Activated T-cell treated with anti-CD3 and anti-CD28 coated beads, Interleukin-2, amount 50 U/mL, for 1 hour (primary cell): ENCODE measurements around the gene TTC7B.

Experiments
- DNase-seq: peaks from one replicate; pipeline ENCODE4 v3.0.0-alpha.2; 2020

Gene TTC7B

GRCh38 chr14:90519262-90519920 is 296.8 kb downstream of the TTC7B start:
- no peak for DNase-seq

- DNase-seq: peak; percentile 45
These were observed 297.3 kb downstream of the TTC7B start for GRCh38 chr14:90518941-90519256.

GRCh38 chr14:90518069-90518940 is 297.9 kb downstream of the TTC7B start:
- no peak for DNase-seq

- no peak for DNase-seq
These were observed 299.0 kb downstream of the TTC7B start for GRCh38 chr14:90517076-90517841.

GRCh38 chr14:90514566-90514965 is 301.7 kb downstream of the TTC7B start:
- no peak for DNase-seq

GRCh38 chr14:90514015-90514398 is 302.2 kb downstream of the TTC7B start:
- DNase-seq: no peak

- no peak for DNase-seq
These were observed 302.8 kb downstream of the TTC7B start for GRCh38 chr14:90513161-90514014.

GRCh38 chr14:90512329-90512991 is 303.8 kb downstream of the TTC7B start:
- no peak for DNase-seq

- no peak for DNase-seq
These were observed 304.4 kb downstream of the TTC7B start for GRCh38 chr14:90511795-90512328.

- no peak for DNase-seq
These were observed 305.0 kb downstream of the TTC7B start for GRCh38 chr14:90511252-90511651.

GRCh38 chr14:90510159-90510558 is 306.1 kb downstream of the TTC7B start:
- no peak for DNase-seq

- DNase-seq: no peak
These were observed 306.8 kb downstream of the TTC7B start for GRCh38 chr14:90509403-90509802.

GRCh38 chr14:90508536-90509254 is 307.5 kb downstream of the TTC7B start:
- no peak for DNase-seq

GRCh38 chr14:90508036-90508435 is 308.2 kb downstream of the TTC7B start:
- no peak for DNase-seq

- DNase-seq: no peak
These were observed 308.8 kb downstream of the TTC7B start for GRCh38 chr14:90507428-90507827.

- no peak for DNase-seq
These were observed 309.5 kb downstream of the TTC7B start for GRCh38 chr14:90506748-90507147.

- no peak for DNase-seq
These were observed 310.7 kb downstream of the TTC7B start for GRCh38 chr14:90505531-90505930.

GRCh38 chr14:90504643-90505042 is 311.6 kb downstream of the TTC7B start:
- DNase-seq: no peak

GRCh38 chr14:90503582-90503981 is 312.6 kb downstream of the TTC7B start:
- DNase-seq: no peak

- DNase-seq: no peak
These were observed 313.5 kb downstream of the TTC7B start for GRCh38 chr14:90502760-90503159.

GRCh38 chr14:90500665-90501370 is 315.4 kb downstream of the TTC7B start:
- no peak for DNase-seq
